Testis (tissue), 3 donors: ENCODE results near the gene UBE2L3. TPM values are rescaled to one million over a fixed set of nuclear protein-coding genes. Genes with fewer than 3 reads are reported as not detected.
A peak's percentile ranks its signal among the peaks of the same experiment; 100 is the strongest.

ENCODE experiments used
- DNase-seq: peaks from one replicate; pipeline ENCODE4 v3.0.0-alpha.2; 2019
- H3K27ac ChIP-seq, 2 donors: fragments of 200-600 bp; sonication (generic); one replicate each; pipeline ENCODE4 v1.5.1; 2019
- H3K27me3 ChIP-seq: fragments of 200-600 bp; sonication (generic); one replicate; pipeline ENCODE4 v1.5.1; 2019
- H3K36me3 ChIP-seq: fragments of 200-600 bp; sonication (generic); one replicate; pipeline ENCODE4 v1.5.1; 2017; ENCODE audit warnings: low read depth; ENCODE audit errors: missing control alignments
- H3K4me1 ChIP-seq: fragments of 200-600 bp; sonication (generic); one replicate; pipeline ENCODE4 v1.5.1; 2019
- H3K4me3 ChIP-seq, 2 donors: fragments of 200-600 bp; sonication (generic); one replicate each; pipeline ENCODE4 v1.5.1; 2017 to 2019
- H3K9me3 ChIP-seq: fragments of 200-600 bp; sonication (generic); one replicate; pipeline ENCODE4 v1.5.1; 2017
- POLR2A ChIP-seq: fragments of 450-650 bp; IDR thresholded peaks from one replicate; pipeline ENCODE4 v1.6.1; 2017; ENCODE audit warnings: antibody characterized with exemption, mild to moderate bottlenecking, moderate library complexity
- WGBS, 2 donors: methylation state at CpG; one replicate each; pipeline ENCODE4 v1.1.5; 2018; 5-methylcytosine and 5-hydroxymethylcytosine counted together
- intact Hi-C: fragments of 100-400 bp; cut with DNase I; formaldehyde crosslinking; loops from one replicate; pipeline ENCODE4 v1.15.1; 2023; ENCODE audit warnings: low total_unique reads
- polyA plus RNA-seq: library from polyadenylated mRNA; stranded (reverse); fragments of 350-450 nt; fragmentation: Illumina TruSeq; extraction: RNeasy Lipid Tissue Mini Kit (QIAGEN cat#74804); gene quantifications from one replicate; pipeline ENCODE4 v1.2.3, GENCODE V29; 2014; ENCODE audit warnings: low read depth, low replicate concordance; ENCODE audit not compliant: insufficient read depth
- total RNA-seq, 2 donors: library from RNA; depleted of rRNA; stranded (reverse); fragments of >200 nt; gene quantifications; one replicate each; pipeline ENCODE4 v1.2.3, GENCODE V29; 2016
- TF ChIP-seq, protein P1 (sequence below), 3 experiments: fragments of 450-650 bp in 2 of 3; fragments of 200-600 bp in 1 of 3; sonication (generic) in 1 of 3; IDR thresholded peaks; one replicate each; pipeline ENCODE4 v1.5.1; 2016 to 2019; ENCODE audit warnings: antibody characterized with exemption in 3 of 3, mild to moderate bottlenecking in 2 of 3, moderate library complexity in 1 of 3

UBE2L3 gene
- total and polyA plus RNA-seq, 3 donors from 2014 or later, result 61.4 to 66.8 (median 63.3) TPM

DNA sequence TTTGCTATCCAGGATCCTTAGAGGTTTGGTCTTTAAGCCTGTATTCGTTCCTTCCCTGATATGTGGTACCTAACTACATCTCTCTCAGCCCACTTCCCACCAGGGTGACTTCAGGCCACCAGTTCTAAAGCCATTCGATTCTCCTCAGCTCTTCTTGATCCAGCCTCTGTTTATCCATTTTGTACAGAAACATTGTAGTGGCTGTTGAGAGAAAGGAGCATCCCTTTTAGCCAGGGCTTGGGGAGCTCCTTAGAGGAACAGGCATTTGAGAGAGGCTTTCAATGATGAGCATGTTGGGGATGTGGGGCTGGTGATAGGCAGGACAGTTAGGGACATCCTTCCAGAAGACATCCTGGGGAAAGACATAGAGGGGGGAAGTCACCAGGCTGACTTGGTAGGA lies 17.9 kb downstream of the UBE2L3 start:
- no peak overlapping the region for H3K4me3 ChIP-seq
- TF ChIP-seq POLR2A, result no peak
- TF ChIP-seq, protein P1, sequence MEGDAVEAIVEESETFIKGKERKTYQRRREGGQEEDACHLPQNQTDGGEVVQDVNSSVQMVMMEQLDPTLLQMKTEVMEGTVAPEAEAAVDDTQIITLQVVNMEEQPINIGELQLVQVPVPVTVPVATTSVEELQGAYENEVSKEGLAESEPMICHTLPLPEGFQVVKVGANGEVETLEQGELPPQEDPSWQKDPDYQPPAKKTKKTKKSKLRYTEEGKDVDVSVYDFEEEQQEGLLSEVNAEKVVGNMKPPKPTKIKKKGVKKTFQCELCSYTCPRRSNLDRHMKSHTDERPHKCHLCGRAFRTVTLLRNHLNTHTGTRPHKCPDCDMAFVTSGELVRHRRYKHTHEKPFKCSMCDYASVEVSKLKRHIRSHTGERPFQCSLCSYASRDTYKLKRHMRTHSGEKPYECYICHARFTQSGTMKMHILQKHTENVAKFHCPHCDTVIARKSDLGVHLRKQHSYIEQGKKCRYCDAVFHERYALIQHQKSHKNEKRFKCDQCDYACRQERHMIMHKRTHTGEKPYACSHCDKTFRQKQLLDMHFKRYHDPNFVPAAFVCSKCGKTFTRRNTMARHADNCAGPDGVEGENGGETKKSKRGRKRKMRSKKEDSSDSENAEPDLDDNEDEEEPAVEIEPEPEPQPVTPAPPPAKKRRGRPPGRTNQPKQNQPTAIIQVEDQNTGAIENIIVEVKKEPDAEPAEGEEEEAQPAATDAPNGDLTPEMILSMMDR (IDR thresholded peaks at IDR 0.05), result no peak
- intact Hi-C loops, result no loop called here
- no peak overlapping the region for H3K27ac ChIP-seq
- no peaks in the 10 kb centered on the region for H3K36me3 ChIP-seq
- peaks cover 23% of the 10 kb centered on the region for H3K4me1 ChIP-seq
- H3K9me3 ChIP-seq, result no peaks in the 10 kb centered on the region
- no peaks in the 10 kb centered on the region for H3K27me3 ChIP-seq
- WGBS, 2 donors, result 81 to 89% methylated on average over 2 of the region's 2 CpGs
- DNase-seq, result no peak

DNA sequence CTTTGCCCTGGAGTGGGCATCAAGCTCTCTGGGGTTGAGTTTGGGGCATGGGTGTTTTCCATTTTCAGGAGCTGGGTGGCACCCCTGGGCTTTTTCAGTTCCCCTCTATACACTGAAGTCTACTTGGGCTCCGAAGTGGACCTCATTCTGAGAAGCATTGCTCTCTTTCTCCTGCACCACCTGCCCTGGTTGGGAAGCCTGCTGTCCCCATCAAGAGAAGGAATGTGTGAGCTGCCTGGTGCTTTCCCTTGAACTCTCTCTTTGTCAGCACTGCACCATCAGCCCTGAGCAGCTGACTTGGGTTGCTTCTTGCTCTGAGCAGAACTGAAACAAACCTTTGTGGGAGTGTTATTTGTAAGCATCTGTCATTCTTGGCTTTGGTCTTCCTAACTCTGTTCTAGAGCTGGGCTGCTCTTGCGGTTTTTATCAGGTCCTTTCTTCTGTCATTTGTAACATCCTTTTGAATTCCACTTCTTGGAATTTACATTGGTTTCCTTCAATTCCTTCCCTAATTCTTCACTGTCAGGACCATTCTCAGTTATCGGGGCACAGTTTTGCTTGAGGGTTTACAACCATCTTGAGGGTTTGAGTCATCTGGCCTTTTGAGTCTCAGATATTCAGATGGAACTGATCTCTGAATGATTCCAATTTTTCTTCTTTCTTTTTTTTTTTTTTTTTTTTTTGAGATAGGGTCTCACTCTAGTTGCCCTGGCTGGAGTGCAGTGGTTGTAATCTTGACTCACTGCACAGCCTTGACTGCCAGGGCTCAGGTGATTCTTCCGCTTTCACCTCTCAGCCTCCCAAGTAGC lies 20.5 kb downstream of the UBE2L3 start:
- intact Hi-C loops, result no loop called here
- H3K27me3 ChIP-seq, result no peaks in the 10 kb centered on the region
- peaks cover 26% of the 10 kb centered on the region for H3K4me1 ChIP-seq
- H3K36me3 ChIP-seq, result no peaks in the 10 kb centered on the region
- no peaks in the 10 kb centered on the region for H3K9me3 ChIP-seq
- DNase-seq, result peak; percentile 73
- no peak overlapping the region for H3K4me3 ChIP-seq
- WGBS, 2 donors, result 55 to 58% methylated on average over 4 of the region's 4 CpGs
- H3K27ac ChIP-seq, result no peak overlapping the region
- no peak for TF ChIP-seq POLR2A
- TF ChIP-seq, protein P1 (IDR thresholded peaks at IDR 0.05), result no peak

DNA sequence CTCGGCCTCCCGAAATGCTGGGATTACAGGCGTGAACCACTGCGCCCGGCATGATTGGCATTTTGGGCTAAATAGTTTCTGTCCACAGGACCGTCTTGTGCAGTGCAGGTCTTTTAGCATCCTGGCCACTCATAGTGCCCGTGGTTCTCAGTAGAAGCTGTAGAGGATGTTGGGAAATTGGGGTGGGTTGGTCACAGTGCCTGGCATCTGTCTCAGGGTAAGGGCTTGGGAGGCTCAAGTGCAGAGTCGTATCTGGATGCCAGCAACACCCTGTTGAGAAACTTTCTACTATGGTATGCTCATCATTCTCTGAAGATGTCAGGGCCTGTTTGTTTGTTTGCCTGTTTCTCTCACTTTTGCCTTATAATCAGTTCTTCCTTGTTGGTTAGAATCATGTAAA lies 21.9 kb downstream of the UBE2L3 start:
- Histone ChIP-seq H3K27ac (no peak overlapping the region), H3K4me3 (no peak overlapping the region), H3K9me3 (no peaks in the 10 kb centered on the region), H3K4me1 (peaks cover 26% of the 10 kb centered on the region), H3K27me3 (no peaks in the 10 kb centered on the region), H3K36me3 (no peaks in the 10 kb centered on the region)
- TF ChIP-seq, protein P1 (IDR thresholded peaks at IDR 0.05), result no peak
- intact Hi-C loops, result no loop called here
- no peak for DNase-seq
- 85 to 92% methylated on average over 7 to 8 of the region's 8 CpGs for WGBS, 2 donors

DNA sequence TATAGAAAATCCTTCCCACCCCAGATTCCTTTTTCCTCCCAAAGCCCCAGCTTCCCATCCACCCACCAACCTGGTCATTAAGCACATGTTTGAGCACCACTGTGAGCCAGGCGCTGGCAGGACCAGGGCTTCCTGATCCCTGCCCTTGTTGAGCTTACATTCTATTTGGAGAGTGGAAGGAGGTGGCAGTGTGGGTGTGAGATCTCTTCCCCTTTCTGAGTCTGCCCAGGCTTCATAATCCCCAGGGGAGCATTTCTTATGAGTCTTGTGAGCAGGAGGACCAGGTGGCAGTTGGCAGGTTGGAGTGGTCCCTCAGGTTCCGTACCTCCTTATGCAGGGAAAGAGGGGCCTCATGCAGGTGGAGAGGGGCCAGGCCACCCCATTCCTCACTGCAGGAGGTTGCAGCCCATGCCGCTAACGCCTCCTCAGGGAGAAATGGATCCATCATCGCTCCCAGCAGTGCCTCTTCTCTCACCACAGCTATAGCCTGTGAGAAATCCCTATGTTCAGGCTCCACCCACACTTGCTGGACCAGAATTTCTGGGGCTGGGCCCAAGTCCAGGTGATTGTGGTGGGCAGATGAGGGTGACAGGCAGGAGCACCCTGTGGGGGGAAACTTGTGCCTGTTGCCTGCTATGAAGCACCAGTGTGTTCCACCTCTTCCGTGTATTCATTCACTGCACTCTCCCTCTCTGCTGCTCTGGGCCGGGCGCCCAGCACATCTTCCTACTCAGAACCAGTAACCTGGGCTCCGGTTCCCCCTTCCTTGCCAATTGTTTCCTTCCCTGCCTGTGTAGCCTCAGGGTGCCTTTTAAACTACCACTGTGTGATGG lies 23.5 kb downstream of the UBE2L3 start:
- intact Hi-C loops, result no loop called here
- DNase-seq, result no peak
- H3K4me1 ChIP-seq, result peaks cover 26% of the 10 kb centered on the region
- H3K36me3 ChIP-seq, result no peaks in the 10 kb centered on the region
- H3K27me3 ChIP-seq, result no peaks in the 10 kb centered on the region
- no peak for TF ChIP-seq POLR2A
- TF ChIP-seq, protein P1 (IDR thresholded peaks at IDR 0.05), result no peak
- 78 to 79% methylated on average over 9 of the region's 9 CpGs for WGBS, 2 donors
- no peaks in the 10 kb centered on the region for H3K9me3 ChIP-seq
- H3K4me3 ChIP-seq, result no peak overlapping the region
- H3K27ac ChIP-seq, result no peak overlapping the region
